HepG2 (cell line): ENCODE data around the gene FBXO4. TPM values are rescaled to one million over a fixed set of nuclear protein-coding genes. Genes with fewer than 3 reads are reported as not detected.
A peak's percentile ranks its signal among the peaks of the same experiment; 100 is the strongest.

ENCODE experiments used
- ASH2L ChIP-seq: fragments of 300-600, 200-600 bp; sonication (generic); IDR thresholded peaks from 2 replicates; pipeline ENCODE4 v1.7.0; 2017; ENCODE audit warnings: low read depth, mild to moderate bottlenecking, moderate library complexity, mixed read lengths, low read length; ENCODE audit not compliant: insufficient read length
- ATF5 ChIP-seq: sonication (generic); formaldehyde crosslinking; IDR thresholded peaks from 2 replicates; pipeline ENCODE4 v1.4.0; 2020; ENCODE audit warnings: mild to moderate bottlenecking, low read depth, missing genetic modification reagents
- CBX5 ChIP-seq: sonication (generic); formaldehyde crosslinking; IDR thresholded peaks from 2 replicates; pipeline ENCODE4 v1.4.0; 2020; ENCODE audit warnings: missing genetic modification reagents, borderline replicate concordance
- FOXA3 ChIP-seq: IDR thresholded peaks from 2 replicates; pipeline ENCODE4 v1.6.1; 2016; ENCODE audit warnings: missing genetic modification reagents, missing compliant biosample characterization
- FOXK1 ChIP-seq: sonication (generic); formaldehyde crosslinking; IDR thresholded peaks from 2 replicates; pipeline ENCODE4 v1.4.0; 2020; ENCODE audit warnings: low read depth, missing genetic modification reagents, borderline replicate concordance
- IRF9 ChIP-seq: sonication (generic); formaldehyde crosslinking; IDR thresholded peaks from 2 replicates; pipeline ENCODE4 v1.8.0; 2022; ENCODE audit warnings: missing genetic modification reagents, mild to moderate bottlenecking, borderline replicate concordance
- KAT7 ChIP-seq: IDR thresholded peaks from 2 replicates; pipeline ENCODE4 v1.6.1; 2018; ENCODE audit warnings: borderline replicate concordance, missing compliant biosample characterization
- KLF11 ChIP-seq: IDR thresholded peaks from 2 replicates; pipeline ENCODE4 v1.6.1; 2016; ENCODE audit warnings: missing compliant biosample characterization
- MAX ChIP-seq: IDR thresholded peaks from 2 replicates; pipeline ENCODE4 v1.6.1; 2012; ENCODE audit warnings: inconsistent platforms
- MXD4 ChIP-seq: IDR thresholded peaks from 2 replicates; pipeline ENCODE4 v1.6.1; 2016; ENCODE audit warnings: mild to moderate bottlenecking, missing biosample characterization, missing genetic modification reagents
- MYC ChIP-seq: sonication (generic); formaldehyde crosslinking; IDR thresholded peaks from 2 replicates; pipeline ENCODE4 v1.9.0; 2021; ENCODE audit warnings: missing genetic modification reagents, borderline replicate concordance
- RBFOX2 ChIP-seq: fragments of 200-400 bp; formaldehyde crosslinking; IDR thresholded peaks from 2 replicates; pipeline ENCODE4 v1.6.1; 2017; ENCODE audit warnings: low read depth, mild to moderate bottlenecking, low read length
- TEAD2 ChIP-seq: sonication (generic); formaldehyde crosslinking; IDR thresholded peaks from 2 replicates; pipeline ENCODE4 v1.9.0; 2021; ENCODE audit warnings: missing genetic modification reagents
- THAP11 ChIP-seq: IDR thresholded peaks from 2 replicates; pipeline ENCODE4 v1.6.1; 2016; ENCODE audit warnings: missing biosample characterization, missing genetic modification reagents
- TRAFD1 ChIP-seq: sonication (generic); formaldehyde crosslinking; IDR thresholded peaks from 2 replicates; pipeline ENCODE4 v1.5.1; 2020; ENCODE audit warnings: missing genetic modification reagents, mild to moderate bottlenecking, borderline replicate concordance
- ZBTB1 ChIP-seq: sonication (generic); formaldehyde crosslinking; IDR thresholded peaks from 2 replicates; pipeline ENCODE4 v1.4.0; 2020; ENCODE audit warnings: missing genetic modification reagents, borderline replicate concordance
- ZBTB10 ChIP-seq: sonication (generic); formaldehyde crosslinking; IDR thresholded peaks from 2 replicates; pipeline ENCODE4 v1.4.0; 2020; ENCODE audit warnings: missing genetic modification reagents, borderline replicate concordance
- ZBTB8A ChIP-seq: sonication (generic); formaldehyde crosslinking; IDR thresholded peaks from 2 replicates; pipeline ENCODE4 v1.4.0; 2020; ENCODE audit warnings: mild to moderate bottlenecking, low read depth, missing genetic modification reagents, borderline replicate concordance
- ZNF337 ChIP-seq: sonication (generic); formaldehyde crosslinking; IDR thresholded peaks from 2 replicates; pipeline ENCODE4 v1.5.1; 2020; ENCODE audit warnings: missing genetic modification reagents, low read depth, mild to moderate bottlenecking, borderline replicate concordance
- ZNF350 ChIP-seq: sonication (generic); formaldehyde crosslinking; IDR thresholded peaks from 2 replicates; pipeline ENCODE4 v1.4.0; 2020; ENCODE audit warnings: mild to moderate bottlenecking, low read depth, missing genetic modification reagents, borderline replicate concordance
- ZNF572 ChIP-seq: sonication (generic); formaldehyde crosslinking; IDR thresholded peaks from 2 replicates; pipeline ENCODE4 v1.5.1; 2020; ENCODE audit warnings: mild to moderate bottlenecking, missing genetic modification reagents
- polyA plus RNA-seq, 8 experiments: library from polyadenylated mRNA; depleted of rRNA in 3 of 8; stranded (reverse) in 7 of 8; unstranded in 1 of 8; fragments of >200 nt; fragmentation: Illumina TruSeq in 4 of 8; extraction: Trizol in 4 of 8; gene quantifications; 2 replicates each; pipeline versions ENCODE4 v1.2.1 to v1.2.3, GENCODE V29; 2011 to 2016; ENCODE audit warnings: low read depth in 4 of 8, missing spikeins in 1 of 8, mixed read lengths in 1 of 8; ENCODE audit not compliant: insufficient read depth in 1 of 8
- total RNA-seq, 5 experiments: library from RNA; depleted of rRNA; stranded (reverse); fragments of >200 nt; fragmentation: Illumina TruSeq; extraction: Trizol; gene quantifications; 2 replicates each; pipeline ENCODE4 v1.2.3, GENCODE V29; 2016; ENCODE audit warnings: low read depth in 1 of 5

FBXO4 gene
- total and polyA plus RNA-seq, 2 of the 13 experiments (the other 11 are each of a cell fraction or from before 2014, with no cell fraction given), result 5.2 to 16.4 TPM

GRCh38 chr5:41903892-41904799 lies 20.9 kb upstream of the FBXO4 start, which contains the start of gene RIMOC1 (continued):
- TF ChIP-seq IRF9 (CRISPR knock-in tag), result peak; percentile 96; the same call in 1 of the 2 replicates
- peak; percentile 94 for TF ChIP-seq MXD4
- TF ChIP-seq TEAD2, result peak; percentile 76; the same call in 1 of the 2 replicates
- TF ChIP-seq TRAFD1 (CRISPR knock-in tag), result no peak
- TF ChIP-seq MYC, result peak; percentile 85; the same call in 1 of the 2 replicates
- TF ChIP-seq ZNF337 (CRISPR knock-in tag), result no peak
- peak; percentile 75; the same call in 1 of the 2 replicates for TF ChIP-seq KAT7 (CRISPR knock-in tag)
- TF ChIP-seq CBX5 (CRISPR knock-in tag), result no peak; the same call in 1 of the 2 replicates
- TF ChIP-seq MAX, result peak; percentile 94
- TF ChIP-seq ATF5, result 0 out of 2 replicates have a peak, but pooled peaks have one; percentile 79
- peak; percentile 88; the same call in 1 of the 2 replicates for TF ChIP-seq ZBTB8A (CRISPR knock-in tag)
- TF ChIP-seq ZNF572, result 0 out of 2 replicates have a peak, but pooled peaks have one; percentile 7
- TF ChIP-seq KLF11 (CRISPR knock-in tag), result peak; percentile 100
- no peak for TF ChIP-seq ZBTB10 (CRISPR knock-in tag)
- peak; percentile 92 for TF ChIP-seq THAP11 (CRISPR knock-in tag)
- TF ChIP-seq FOXK1, result peak; percentile 82
- peak; percentile 97 for TF ChIP-seq RBFOX2
- peak; percentile 38 for TF ChIP-seq FOXA3 (CRISPR knock-in tag)
- peak; percentile 93 for TF ChIP-seq ZNF350 (CRISPR knock-in tag)
- TF ChIP-seq ZBTB1 (CRISPR knock-in tag), result no peak
- peak; percentile 90 for TF ChIP-seq ASH2L
